NCI-H2227 (cell line): ENCODE data around the gene PSMD13.

ENCODE experiments used
- DNase-seq: peaks from one replicate; lab custom pipeline; 2025; ENCODE audit not compliant: unreplicated experiment; lab: John Stamatoyannopoulos, UW

Gene PSMD13

DNA sequence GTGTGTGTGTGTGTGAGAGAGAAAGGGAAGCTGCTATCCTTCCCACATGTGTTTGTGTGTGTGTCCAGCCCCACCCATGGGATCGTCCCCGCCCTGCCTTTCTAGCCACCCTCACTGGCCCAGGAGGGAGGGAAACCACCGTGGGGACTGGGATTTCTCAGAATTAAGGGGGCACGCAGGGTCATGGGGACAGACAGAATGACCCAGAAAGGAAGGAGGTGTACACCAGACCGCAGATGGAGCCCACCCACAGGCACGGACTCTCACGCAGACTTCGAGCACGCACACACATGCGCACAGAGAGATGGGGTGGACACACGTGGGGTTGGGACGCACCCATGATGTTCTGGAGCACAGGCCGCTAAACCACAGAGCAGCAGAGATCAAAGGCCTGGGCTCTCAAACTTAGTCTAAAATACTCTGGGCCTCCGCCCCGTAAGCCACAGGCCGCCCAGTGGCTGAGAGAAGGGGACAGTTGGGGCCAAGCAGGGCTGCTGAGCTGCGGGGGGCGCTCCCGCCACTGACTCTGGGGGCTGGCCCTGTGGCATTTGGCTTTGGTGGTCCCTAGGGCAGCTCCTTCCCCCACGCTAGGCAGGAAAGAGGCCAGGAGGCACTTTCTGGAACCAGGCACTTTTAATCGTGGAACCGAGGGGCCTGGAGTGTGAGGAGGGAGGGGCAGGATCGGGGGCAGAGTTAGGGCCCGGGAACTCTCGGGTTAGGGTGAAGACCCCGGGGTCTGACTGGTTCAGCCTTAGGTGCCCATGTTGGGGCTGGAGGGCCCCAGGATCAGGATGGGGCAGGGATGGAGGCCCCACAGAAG, 61.0 kb downstream of the PSMD13 start:
- DNase-seq, result no peak

DNA sequence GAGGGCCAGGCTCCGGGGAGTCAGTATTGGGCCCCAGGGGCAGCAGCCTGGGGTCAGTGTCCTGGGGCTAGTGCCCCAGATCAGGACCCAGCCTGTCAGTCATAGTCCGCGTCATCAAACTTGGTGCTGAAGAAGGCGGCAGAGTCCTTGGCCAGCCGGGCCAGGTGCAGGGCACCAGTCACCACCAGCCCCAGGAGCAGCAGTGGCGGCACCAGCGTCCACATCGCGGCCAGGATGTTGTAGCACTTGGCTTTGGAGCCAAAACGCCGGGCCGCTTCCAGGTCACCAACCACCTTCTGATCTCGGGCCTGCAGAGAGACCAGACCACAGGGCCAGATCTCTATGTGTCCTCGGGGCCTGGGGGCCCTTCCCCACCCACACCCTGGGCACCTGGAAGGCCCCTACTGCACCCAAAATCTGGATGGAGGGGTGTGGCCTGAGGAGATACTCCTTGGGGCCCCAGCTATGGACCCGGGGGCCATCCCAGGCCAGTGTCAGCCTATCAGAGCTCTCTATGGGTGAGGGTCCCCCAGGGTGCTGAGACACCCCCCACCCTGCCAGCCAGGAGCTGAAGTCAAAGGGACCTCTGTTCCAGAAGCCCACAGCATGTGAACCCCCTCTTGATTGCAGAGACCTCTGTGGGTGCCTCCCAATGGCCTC, 61.8 kb downstream of the PSMD13 start:
- DNase-seq, result no peak

- DNase-seq, result no peak
Observed at GRCh38 chr11:299081-299891, 62.5 kb downstream of the PSMD13 start, which contains the start of gene IFITM5. Gene IFITM5 (minus strand): TSS chr11:299526. CDS start chr11:299490, 36 bp downstream.

DNA sequence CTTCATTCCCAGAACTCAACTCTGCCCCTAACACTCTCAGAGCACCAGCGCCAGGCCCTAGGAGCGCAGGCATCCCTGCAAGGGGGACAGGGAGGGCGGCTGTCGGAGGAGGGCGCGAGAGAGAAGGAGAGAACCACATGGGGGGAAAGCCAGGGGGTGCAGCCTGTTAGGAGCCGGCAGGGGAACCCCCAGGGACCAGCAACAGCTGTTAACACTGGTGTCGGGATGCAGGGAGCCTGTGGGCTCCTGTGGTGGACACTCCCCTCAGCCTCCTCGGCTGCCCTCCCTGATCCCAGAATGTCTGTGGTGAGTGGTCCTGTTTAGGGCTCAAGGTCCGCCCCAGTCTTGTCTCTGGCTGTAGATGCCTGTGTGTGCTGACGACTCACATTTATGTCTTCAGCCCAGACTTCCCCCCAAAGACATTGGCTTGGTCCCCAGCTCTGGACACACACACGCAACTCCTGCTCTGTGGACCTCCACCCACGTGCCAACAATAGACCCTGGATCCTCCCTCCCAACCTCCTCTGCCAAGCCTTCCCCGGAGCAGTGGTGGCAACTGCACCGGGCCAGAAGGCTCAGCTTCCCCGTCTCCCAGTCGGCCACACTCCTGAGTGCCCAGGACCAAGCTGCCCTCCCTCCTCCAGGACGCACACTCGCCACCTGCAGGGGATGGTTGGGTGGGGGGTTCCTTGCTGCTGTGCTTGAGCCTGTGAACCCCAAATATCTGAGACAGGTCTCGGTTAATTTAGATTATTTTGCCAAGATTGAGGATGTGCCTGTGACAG, 63.4 kb downstream of the PSMD13 start:
- DNase-seq, result no peak
